GM18520 (cell line): ENCODE measurements around the gene PLEKHG4B.
A peak's percentile ranks its signal among the peaks of the same experiment; 100 is the strongest.
"Not testable (repeated sequence)": the region's sequence is repeated elsewhere in the genome, so short reads cannot be mapped to it uniquely, and the experiment has no call there.

Experiments
- ATAC-seq: cut with Tn5 transposase; IDR thresholded peaks from one replicate; pipeline ENCODE4 v1.9.1; 2021; ENCODE audit not compliant: unreplicated experiment

The PLEKHG4B gene

DNA sequence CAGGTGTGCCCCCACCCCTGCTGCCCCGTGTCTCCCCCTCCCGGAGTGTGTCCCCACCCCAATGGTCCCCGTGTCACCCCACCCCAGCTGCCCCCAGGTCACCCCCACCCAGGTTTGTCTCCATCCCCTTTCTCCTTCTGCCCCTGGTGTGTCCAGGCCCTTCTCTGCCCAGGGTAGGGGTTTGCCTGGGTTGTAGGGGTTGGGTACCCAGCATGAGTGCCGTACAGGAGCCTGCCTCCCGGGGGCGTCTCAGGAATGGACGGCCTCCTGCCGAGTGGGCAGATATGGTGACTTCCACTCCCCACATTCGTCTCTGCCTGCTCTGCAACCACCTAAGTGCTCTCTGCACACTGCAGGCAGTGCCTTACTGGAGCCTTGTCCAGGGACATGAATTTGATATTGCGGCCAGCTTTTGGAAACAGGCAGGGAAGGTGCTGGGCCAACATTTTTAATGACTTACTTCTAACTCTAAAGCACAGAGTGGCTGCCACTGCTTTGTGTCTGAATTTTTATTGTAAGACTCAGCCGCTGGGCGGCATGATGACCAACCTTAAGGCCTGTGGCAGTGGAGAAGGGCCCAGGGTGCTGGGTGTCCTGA lies 106.0 kb downstream of the PLEKHG4B start:
- ATAC-seq = no peak

DNA sequence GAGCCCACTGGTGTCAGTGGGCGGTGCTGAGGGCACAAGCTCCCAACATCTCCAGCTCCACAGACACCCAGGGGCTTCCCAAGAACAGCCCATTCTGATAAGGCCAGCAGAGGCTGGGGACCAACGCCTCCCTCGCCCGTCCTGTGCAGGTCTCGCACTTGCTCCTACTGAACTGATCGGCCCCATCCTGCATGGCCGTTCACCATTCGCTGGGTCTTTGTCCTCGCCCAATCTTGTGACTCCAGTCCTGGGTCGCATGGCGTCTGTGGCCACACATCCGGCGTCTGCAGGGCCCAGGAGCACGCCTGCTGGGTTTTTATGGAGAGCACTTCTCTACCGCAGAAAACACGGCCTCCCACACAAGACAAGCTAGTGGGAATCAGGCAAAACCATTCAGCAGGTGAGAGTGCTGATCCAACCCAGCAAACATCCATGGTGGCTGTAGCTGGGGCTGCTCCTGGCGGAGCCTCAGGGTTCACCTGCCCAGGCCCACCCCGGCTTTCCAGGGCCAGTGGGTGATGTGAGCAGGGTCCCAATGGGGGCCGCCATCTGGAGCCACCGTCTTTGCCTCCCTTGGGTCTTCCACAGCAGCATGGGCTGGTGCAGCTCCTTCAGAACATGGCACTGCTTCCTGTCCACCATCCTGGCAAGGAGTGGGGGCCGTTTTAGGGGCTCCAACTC lies 106.7 kb downstream of the PLEKHG4B start:
- no peak for ATAC-seq

DNA sequence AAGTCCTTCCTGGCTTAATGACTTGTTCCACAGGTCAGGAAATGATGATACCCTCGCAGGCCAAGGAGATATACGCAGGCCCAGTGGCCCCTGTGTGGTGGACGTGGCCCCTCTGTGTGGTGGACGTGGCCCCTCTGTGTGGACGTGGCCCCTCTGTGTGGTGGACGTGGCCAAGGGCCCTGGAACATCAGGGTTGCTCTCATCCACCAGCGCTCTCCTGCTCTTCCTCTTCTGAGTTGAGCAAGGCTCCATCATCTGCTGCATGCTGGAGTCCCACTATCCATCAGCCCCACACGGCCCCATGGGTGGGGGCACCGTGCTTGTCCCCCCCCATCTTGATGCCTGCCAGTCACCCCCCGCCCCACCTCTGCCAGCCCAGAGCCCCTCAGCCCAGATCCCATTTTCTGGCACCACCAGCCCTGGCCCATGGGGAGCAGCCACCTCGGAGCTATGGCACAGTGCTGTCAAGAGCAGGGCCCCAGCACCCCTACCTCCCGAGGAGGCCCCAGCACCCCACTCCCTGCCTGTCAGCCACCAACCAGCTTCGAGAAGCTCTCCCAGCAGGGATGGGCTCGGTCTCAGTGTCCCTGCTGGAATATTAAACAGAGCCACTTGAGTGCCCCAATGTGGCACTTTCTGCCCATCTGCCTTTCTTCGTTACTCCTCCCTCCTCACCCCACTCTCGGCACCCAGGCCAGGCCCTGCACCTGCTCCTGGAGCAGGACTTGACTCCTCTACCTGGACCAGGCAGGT lies 107.4 kb downstream of the PLEKHG4B start:
- ATAC-seq = no peak

DNA sequence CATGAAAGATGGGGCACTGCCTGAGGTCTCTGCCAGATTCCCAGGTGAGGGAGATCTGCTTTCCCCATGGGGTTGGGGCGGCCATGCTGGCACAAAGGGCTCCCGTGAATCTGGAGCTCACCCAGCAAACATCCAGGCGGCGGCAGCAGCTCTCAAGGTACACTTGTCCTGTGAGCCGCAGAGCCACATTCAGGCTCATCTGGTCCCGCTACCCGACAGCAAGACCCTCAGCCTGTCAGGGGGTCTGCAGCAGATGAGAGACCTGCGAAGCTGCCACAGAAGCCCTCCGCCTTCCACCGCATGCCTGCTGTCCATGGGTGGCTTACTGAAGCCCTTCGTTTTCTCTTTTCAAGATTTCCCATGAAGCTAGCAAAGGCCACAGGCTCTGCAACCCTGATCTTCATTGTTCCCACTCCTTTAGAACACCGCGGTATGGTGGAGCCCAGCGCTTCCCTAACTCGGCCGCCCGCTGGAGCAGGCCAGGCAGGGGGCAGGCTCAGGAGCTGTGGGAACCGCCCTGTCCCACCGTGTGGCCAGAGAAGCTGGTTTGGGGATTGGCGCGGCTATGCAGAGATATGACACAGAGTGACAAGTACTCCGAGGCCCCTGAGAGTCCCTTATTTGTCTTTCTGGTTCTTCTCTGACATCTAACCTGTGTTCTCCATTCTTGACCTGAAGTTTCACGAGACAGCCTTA lies 108.1 kb downstream of the PLEKHG4B start:
- no peak for ATAC-seq

DNA sequence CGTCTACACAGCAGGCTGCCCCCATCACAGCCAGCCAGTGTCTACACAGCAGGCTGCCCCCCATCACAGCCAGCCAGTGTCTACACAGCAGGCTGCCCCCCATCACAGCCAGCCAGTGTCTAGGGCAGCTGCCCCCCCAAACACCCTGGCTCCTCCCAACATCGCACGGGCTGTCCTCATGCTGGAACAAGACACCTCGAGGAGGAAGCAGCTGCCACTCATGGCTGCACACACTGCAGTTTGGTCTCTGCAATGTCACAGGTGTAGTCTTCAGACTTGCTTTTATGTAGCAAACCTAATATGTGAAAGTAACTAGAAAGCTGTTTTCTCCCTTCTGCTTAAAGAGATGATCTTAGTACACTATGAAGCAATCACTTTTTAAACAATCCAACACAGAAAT lies 109.0 kb downstream of the PLEKHG4B start:
- no peak for ATAC-seq

DNA sequence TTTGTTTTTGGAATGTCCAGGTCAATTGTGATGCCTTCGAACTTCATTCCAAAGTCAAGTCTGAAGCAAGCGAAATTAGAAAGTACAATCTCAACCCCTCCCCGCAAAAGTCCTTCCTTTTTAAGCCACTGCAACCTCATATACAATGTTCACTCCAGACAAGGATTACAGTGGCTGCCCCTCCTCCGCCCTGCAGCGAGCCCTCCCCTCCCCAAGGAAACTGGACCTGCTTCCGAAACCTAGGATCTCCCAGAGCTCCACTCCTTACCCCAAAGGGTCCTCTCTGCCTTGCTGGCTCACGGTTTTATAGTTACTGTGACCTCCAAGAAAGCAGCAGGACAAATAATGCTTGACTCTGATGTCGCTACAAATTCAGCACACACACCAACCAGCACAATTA lies 109.7 kb downstream of the PLEKHG4B start:
- ATAC-seq = no peak

DNA sequence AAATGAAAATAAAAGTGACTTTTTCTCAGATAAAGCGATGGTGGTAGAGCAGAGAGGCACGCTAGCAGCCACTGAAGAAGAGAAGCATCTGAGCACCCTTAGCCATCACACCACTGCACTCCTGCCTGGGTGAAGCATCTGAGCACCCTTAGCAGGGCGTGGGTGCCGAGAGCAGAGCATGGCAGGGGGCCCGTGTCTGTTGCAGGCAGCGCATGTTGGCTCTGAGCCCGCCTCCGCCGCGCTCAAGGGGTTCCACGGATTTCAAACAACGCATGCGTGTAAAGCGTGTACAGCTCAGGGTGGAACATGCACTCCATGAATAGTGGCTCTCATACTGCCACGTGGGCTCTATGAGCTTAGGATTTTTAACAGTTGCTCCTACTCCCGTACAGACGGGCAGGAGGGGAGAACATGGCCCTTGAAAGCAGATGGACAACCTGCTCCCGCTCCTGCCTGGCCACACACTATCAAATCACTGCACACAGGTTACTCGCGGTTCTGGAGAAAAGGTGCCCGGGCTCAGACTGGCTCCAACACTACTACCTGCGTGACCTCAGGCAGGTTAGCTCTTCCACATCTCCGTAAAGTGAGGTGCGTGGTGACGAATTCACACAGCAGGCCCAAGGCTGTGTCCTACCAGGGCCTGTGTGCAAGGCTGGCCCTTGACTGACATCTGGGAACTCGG lies 111.4 kb downstream of the PLEKHG4B start:
- no peak for ATAC-seq

DNA sequence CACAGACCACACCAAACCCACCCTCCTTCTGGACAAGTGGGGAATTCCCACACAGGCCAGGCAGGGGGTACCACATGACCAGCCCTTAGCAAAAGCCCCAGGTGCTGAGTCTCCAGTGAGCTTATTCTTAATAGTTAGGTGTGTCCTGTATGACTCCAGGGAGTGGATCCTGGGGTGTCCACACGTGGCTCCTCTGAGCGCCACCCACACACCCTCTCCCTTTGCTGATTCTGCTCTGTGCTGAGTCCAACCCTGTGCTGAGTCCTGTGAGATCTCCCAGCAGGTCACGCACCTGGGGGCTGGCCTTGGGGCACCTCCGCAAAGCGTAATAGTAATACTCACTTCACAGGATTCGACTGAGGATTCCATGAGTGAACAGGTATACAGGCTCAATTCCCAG lies 112.0 kb downstream of the PLEKHG4B start:
- no peak for ATAC-seq

DNA sequence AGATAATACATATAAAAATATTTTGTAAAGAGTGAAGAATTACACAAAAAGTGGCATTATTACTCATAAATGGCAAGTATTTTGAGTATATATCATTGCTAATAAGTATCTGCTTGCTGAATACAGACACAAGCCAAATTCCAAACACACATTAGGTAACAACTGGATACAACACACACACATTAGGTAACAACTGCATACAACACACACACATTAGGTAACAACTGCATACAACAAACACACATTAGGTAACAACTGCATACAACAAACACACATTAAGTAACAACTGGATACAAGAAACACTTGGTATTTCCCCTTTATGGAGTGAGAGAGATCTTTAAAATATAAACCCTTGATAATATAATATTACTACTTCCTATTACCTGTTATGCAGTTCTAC lies 112.5 kb downstream of the PLEKHG4B start:
- ATAC-seq = no peak

DNA sequence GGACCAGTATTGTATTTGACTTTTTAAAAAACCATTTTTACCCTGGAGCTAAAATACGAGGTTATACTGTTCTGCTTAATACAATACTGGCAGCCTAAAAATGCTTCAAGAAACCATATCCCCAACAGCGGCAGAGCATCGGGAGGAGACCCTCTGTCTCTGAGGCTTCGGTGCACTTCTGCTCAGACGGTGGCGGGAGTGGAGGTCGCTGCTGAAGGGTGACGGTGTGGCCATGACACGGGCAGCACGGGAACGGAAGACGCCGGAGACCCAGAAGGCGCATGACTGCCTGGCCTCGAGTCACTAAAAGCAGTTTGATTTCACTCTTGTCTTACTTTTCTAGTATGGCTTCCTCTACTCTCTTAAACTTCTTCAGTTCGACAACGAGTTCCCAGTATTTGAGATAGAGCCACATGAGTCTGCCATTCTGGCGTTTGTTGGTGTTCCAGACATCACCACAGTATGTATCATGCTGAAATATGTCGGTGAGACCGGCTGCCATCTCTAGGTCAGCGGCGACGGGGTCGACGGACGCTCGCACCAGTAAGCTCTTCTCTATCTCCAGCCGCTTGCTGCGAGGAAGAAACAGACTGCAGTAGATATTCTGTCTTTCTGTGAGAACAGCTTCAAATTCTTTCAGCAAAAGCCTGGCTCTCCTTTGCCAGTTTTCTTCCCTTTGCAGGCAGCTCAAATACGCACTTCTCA lies 113.2 kb downstream of the PLEKHG4B start:
- no peak for ATAC-seq

DNA sequence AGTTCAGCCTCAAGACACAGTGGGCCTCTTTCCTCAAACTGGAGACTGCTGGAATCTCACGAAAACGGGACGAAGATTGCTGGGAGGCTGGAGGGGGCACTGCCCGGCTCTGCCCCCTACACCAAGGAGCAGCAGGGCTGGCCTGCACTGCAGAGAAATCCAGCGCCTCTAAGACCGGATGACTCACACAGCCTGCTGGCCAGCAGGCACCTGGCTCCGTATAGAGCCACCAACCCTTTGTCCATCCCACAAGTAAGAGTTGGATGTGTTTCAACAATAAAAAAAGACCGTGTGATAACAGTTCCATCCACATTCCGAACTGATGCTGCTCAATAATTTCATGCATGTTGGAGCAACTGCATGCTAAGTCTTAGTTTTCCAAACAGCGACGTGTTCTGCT lies 114.4 kb downstream of the PLEKHG4B start:
- no peak for ATAC-seq

DNA sequence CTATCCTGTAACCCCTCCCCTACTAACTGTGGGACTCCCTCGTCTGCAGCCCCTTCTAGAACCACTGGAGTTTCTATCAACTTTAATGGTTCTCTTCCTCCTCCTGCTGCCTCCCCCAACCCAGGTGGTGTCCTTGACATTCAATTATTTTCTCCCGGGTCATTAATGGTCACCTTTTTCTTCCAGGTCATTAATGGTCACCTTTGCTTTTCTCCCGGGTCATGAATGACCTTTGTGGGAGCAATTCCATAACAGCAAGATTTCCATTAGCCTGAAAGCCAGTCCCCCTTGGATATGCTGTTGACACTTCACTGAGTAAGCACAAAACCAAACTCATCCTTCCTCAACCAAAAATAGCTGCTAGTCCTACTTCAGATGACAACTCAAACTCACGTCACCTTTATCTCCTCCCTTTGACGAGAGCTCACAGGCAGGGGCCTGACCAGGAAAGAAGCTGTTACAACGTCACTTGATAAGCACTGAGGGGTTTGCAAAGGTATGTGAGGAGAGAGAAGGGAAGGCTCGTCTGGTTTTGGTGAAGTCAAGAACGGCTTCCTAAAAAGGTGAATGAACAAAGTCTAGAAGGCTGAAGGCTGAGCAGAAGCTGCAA lies 115.1 kb downstream of the PLEKHG4B start:
- ATAC-seq = no peak

DNA sequence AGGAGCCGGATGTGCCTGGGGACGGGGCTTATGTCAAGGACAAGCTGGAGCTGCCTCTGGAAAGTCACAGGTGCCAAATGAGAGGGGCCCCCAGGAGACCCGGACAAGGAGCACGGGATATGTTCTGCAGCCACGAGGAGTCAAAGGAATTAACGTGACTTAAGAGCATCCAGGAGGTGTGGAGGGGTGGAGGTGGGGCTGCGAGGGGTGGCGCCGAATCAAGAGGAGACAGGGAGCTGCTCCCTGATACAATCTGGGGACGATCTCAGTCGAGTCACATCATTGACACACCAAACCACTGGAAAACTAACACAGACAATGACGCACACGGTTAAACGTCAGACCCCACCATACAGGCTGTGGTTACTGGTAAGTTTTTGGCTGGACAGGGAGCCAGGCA lies 115.6 kb downstream of the PLEKHG4B start:
- no peak for ATAC-seq

DNA sequence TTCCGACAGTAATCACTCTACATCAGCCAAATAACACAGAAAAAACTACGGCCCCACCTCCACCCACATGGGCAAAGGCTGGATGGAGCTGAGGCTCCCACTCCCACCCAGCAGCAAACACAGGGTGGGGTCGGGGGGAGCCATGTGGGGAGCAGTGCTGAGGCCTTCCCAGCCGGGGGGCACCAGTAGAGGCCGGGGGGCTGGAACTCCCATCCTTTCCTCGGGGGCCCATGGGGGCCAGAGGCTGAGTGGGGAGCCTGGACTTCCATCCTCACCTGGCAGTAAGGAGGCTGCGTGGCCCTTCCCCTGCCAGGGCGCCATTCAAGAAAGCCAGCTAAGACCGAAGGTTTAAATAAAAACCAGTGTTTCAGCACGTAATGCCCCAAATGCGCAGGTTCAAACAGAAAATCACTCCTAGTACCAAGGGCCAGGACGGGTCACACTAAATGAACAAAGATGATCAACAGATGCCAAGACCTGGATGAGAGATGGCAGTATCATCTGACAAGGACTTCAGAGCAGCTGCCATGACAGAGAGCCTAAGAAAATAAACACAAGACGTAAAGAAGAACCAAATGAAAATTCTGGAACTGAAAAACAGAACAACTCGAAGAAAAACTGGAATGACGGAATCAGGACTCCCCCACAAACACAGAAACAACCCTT lies 116.6 kb downstream of the PLEKHG4B start:
- ATAC-seq = no peak

DNA sequence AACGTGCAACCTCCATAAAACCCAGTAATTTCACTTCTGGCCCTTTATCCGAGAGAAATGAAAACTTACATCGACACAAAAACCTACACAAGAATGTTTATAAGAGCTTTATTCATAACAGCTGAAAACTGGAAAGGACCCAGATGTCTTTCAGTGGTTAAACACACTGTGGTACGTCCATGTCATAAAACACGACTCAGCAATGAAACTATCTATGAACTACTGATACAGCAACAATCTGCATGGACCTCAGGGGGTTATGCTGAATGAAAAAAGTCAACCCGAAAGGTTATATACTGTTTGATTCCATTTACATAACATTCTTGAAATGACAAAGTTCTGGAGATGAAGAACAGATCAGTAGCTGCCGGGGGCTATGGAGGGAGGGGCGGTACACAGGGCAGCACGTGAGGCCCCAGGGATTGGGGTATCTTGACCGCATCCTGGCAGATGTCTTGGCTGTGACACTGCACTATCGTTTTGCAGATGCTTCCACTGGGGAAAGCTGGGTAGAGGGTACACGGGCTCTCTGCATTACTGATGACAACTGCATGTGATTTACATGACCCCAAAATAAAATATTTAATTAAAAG lies 121.9 kb downstream of the PLEKHG4B start:
- no peak for ATAC-seq

DNA sequence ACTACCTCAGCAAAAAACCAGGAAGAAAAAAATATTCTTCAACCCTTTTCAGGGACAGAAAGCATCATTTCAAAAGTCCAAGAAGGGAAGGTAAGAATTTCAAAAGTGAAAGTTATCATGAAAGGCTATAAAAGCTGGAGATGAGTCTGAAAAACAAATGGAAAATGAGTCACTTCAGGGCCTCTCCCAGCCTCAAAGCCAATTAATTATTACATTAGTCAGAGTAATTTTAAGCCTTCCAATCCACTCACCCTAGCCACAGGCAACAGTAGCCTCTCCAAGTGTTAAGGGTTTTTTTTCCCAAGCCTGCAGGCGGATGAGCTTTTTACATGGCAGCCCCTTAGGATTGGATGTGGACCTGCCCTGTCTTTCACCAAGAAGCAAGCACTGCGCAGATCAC lies 123.3 kb downstream of the PLEKHG4B start:
- ATAC-seq = not testable (repeated sequence)

DNA sequence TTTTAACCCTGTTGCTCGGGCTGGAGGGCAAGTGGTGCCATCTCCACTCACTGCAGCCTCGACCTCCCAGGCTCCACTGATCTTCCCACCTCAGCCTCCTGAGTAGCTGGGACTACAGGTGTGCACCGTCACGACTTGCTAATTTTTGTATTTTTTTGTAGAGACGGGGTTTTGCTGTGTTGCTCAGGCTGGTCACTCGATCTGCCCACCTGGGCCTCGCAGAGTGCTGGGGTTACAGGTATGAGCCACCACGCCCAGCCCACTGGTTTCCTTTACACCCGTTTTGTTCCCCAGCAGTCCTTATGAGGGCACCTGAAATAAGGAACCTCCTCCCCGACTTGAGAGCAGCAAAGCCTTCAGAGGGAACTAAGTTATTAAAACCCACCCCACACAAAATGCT lies 124.1 kb downstream of the PLEKHG4B start:
- ATAC-seq = not testable (repeated sequence)

DNA sequence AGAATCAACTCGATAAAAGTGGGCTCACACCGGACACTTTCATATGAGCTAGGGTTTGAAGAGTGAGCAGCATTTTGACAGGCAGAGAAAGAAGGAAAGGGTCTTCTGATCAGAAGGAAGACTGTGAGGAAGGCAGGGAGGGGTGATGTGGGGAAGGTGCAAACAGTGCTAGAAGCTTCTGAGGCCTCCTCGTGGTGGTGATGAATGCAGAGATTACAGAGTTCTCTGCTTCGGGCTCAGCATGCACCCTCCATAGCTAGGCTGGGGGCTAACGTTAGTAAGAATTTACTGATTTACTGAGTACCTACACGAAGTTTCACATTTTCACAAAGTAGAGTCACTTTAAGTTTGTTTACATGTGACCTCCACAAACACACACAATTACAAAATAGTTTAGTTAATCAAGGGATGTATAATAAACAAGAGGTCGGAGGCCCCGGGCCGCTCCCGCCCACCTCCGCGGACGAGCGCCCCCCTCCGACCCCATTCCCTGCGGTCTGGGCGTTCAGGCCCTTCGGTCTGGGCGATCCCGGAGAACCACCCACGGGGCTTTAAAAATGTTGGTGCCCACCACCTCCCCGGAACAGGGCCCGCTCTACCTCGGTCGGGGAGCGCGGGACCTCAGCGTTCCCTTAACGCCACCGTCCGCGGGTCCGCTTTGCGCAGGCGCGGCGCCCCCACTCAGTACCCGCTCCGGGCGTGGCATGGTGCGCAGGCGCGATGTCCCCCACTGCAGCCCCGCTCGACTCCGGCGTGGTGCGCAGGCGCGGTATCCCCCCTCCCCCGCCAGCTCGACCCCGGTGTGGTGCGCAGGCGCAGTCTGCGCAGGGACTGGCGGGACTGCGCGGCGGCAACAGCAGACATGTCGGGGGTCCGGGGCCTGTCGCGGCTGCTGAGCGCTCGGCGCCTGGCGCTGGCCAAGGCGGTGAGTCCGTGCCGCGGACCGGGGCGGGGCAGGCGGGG lies 125.8 kb downstream of the PLEKHG4B start, which contains the start of the genes CCDC127 and SDHA:
Gene CCDC127, minus strand, starts transcription at position 660 of the 963 bp plus-strand sequence. CDS start 1,304 bp downstream, outside the sequence.
Gene SDHA, plus strand, starts transcription at position 827 of the 963 bp plus-strand sequence. Its CDS starts 36 bp downstream, at position 863.
- ATAC-seq = peak; percentile 64
